Gastroesophageal sphincter (tissue), 4 donors: ENCODE data around the gene E4F1. TPM values are rescaled to one million over a fixed set of nuclear protein-coding genes. Genes with fewer than 3 reads are reported as not detected.

Source experiments
- ATAC-seq: fragments of 150-250 bp; one replicate; pipeline ENCODE4 v1.9.1; 2016; ENCODE audit warnings: mild to moderate bottlenecking, moderate library complexity
- H3K27ac ChIP-seq, 4 donors: fragments of 200-600 bp; sonication (generic) in 3 of 4; 1 replicate in 3 of 4; 2 replicates in 1 of 4; pipeline ENCODE4 v1.5.1; 2016 to 2019
- H3K27me3 ChIP-seq: fragments of 200-600 bp; sonication (generic); one replicate; pipeline ENCODE4 v1.5.1; 2019
- H3K36me3 ChIP-seq, 2 donors: fragments of 200-600 bp; sonication (generic); one replicate each; pipeline ENCODE4 v1.5.1; 2019; ENCODE audit warnings: control low read depth in 1 of 2
- H3K4me1 ChIP-seq, 3 donors: fragments of 200-600 bp; sonication (generic); 1 replicate in 2 of 3; 2 replicates in 1 of 3; pipeline ENCODE4 v1.5.1; 2016 to 2019; ENCODE audit warnings: control low read depth in 2 of 3
- H3K4me3 ChIP-seq, 2 donors: fragments of 200-600 bp; sonication (generic); one replicate each; pipeline ENCODE4 v1.5.1; 2019; ENCODE audit warnings: mild to moderate bottlenecking in 1 of 2, moderate library complexity in 1 of 2
- H3K9me3 ChIP-seq, 3 donors: fragments of 200-600 bp; sonication (generic); one replicate each; pipeline ENCODE4 v1.5.1; 2017 to 2019; ENCODE audit warnings: control low read depth in 2 of 3
- EP300 ChIP-seq: sonication (generic); formaldehyde crosslinking; IDR thresholded peaks from one replicate; pipeline ENCODE4 v1.6.1; 2017; ENCODE audit warnings: antibody characterized with exemption, mild to moderate bottlenecking
- POLR2A ChIP-seq, 2 donors: fragments of 450-650 bp; IDR thresholded peaks; one replicate each; pipeline ENCODE4 v1.6.1; 2017; ENCODE audit warnings: antibody characterized with exemption in 2 of 2, mild to moderate bottlenecking in 2 of 2, moderate library complexity in 1 of 2
- POLR2AphosphoS5 ChIP-seq: sonication (generic); formaldehyde crosslinking; IDR thresholded peaks from one replicate; pipeline ENCODE4 v1.6.1; 2017; ENCODE audit warnings: antibody characterized with exemption
- WGBS, 2 donors: methylation state at CpG; one replicate each; pipeline ENCODE4 v1.1.5; 2018; ENCODE audit warnings: low coverage in 1 of 2; 5-methylcytosine and 5-hydroxymethylcytosine counted together
- total RNA-seq, 4 donors: library from RNA; depleted of rRNA; stranded (reverse); fragments of >200 nt; gene quantifications; one replicate each; pipeline ENCODE4 v1.1.0, GENCODE V29; 2016
- TF ChIP-seq, protein P1 (sequence below), 4 experiments: fragments of 200-600 bp in 2 of 4; fragments of 450-650 bp in 2 of 4; sonication (generic) in 1 of 4; IDR thresholded peaks; one replicate each; pipeline ENCODE4 v1.5.1; 2017 to 2019; ENCODE audit warnings: antibody characterized with exemption in 4 of 4, mild to moderate bottlenecking in 2 of 4, moderate library complexity in 2 of 4

Gene E4F1
- total RNA-seq, 4 donors from 2014 or later = 23.1 to 35.2 (median 28.8) TPM

DNA sequence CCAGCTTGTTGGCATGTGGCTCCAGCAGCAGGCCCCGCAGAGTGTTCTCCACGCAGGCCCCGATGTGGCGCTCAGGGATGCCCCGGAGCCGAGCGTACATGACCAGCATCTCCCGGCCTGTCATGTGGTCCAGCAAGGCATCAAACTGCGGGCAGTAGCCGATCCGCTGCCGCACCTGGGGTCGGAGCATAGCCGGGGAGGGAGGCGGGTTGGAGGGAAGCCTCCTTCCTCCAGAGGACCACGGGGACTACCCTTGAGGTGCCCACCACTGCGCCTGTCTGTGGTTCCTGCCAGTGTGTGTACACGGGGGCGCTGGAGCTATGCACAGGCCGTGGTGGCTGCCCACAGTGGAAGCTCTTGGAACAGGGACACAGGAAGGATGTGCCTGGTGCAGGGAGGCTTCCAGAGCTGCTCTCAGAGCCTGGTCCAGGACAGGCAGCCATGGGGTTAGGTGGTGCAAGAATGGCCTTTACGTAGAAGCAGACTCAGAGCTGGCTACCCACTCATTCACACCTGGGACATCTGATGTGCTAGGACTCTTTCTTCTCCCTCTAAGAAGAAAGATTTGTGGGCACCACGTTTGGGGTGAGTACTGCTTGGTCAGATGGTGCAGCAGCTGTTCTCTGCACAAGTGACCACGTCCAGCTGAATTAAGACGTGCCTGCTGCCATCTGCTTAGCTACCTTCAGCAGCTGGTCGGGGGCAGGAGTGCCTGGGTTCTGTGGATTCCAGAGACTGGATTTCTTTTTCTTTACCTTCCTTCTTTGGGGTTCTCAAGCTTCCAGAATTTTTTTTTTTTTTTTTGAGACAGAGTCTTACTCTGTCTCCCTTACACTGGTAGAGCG is 55.8 kb downstream of the E4F1 start:
- H3K36me3 ChIP-seq = peaks cover 0 to 74% of the 10 kb centered on the region in 2 donors
- no peaks in the 10 kb centered on the region for H3K9me3 ChIP-seq
- no peak overlapping the region for H3K4me3 ChIP-seq
- H3K27me3 ChIP-seq = no peaks in the 10 kb centered on the region
- TF ChIP-seq, protein P1, sequence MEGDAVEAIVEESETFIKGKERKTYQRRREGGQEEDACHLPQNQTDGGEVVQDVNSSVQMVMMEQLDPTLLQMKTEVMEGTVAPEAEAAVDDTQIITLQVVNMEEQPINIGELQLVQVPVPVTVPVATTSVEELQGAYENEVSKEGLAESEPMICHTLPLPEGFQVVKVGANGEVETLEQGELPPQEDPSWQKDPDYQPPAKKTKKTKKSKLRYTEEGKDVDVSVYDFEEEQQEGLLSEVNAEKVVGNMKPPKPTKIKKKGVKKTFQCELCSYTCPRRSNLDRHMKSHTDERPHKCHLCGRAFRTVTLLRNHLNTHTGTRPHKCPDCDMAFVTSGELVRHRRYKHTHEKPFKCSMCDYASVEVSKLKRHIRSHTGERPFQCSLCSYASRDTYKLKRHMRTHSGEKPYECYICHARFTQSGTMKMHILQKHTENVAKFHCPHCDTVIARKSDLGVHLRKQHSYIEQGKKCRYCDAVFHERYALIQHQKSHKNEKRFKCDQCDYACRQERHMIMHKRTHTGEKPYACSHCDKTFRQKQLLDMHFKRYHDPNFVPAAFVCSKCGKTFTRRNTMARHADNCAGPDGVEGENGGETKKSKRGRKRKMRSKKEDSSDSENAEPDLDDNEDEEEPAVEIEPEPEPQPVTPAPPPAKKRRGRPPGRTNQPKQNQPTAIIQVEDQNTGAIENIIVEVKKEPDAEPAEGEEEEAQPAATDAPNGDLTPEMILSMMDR (IDR thresholded peaks at IDR 0.05) = no peak
- no peak for TF ChIP-seq POLR2AphosphoS5
- TF ChIP-seq POLR2A (IDR thresholded peaks at IDR 0.05) = no peak
- TF ChIP-seq EP300 = no peak
- WGBS, 2 donors = 80 to 100% methylated on average over 3 to 5 of the region's 26 CpGs
- no peak for ATAC-seq
- H3K4me1 ChIP-seq = no peaks in the 10 kb centered on the region
- no peak overlapping the region for H3K27ac ChIP-seq

DNA sequence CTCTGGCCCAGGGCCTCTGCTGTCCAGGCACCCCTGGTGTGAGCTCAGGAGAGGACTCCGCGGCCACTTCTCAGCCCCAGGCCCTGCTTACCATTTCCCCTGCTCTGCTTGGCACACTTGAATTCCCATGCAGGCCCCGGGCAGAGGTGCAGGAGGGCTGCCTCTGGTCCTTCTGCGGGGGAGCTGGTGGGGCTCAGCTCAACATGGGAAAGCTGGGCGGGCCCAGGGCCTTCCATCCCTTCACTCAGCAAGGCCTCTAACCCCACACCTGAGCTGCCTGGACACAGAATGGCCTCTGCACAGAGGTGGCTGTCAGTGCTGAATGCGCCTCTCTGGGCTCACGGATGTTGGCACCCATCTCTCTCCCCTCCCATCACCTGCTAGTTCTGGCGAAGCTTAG is 57.1 kb downstream of the E4F1 start:
- Histone ChIP-seq H3K4me3 (no peak overlapping the region), H3K4me1 (no peaks in the 10 kb centered on the region), H3K36me3 (peaks cover 0 to 87% of the 10 kb centered on the region in 2 donors), H3K9me3 (no peaks in the 10 kb centered on the region), H3K27ac (no peak overlapping the region), H3K27me3 (no peaks in the 10 kb centered on the region)
- WGBS, 2 donors = 100% methylated on average over 3 of the region's 8 CpGs; no CpG with 5 or more reads in 1 of the 2 donors
- no peak for ATAC-seq
- no peak for TF ChIP-seq EP300
- TF ChIP-seq POLR2A (IDR thresholded peaks at IDR 0.05) = no peak
- TF ChIP-seq, protein P1 (IDR thresholded peaks at IDR 0.05) = no peak
- no peak for TF ChIP-seq POLR2AphosphoS5

DNA sequence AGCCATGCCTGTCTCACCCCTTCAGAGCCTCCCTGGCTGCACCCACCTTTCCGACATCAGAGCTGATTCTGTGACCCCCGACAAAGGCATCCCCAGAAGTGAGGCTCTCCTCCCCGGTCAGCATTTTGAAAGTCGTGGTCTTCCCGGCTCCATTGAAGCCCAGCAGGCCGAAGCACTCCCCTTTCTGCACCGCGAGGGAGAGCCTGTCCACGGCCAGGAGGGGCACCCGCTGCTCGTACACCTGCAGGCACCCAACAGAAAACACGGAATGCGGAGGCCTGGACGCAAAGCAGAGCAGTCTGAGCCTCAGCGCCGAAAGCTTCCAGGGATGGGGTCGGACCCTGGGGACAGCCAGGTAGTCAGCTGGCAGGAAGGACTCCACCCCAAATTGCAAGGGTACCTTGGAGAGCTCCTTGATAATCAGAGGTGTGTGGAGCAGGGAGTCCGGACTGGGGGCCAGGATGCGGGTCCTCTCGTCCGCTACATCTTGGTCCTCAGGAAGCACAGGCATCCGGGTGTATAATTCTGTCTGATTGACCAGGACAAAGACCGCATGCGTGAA is 57.7 kb downstream of the E4F1 start:
- H3K9me3 ChIP-seq = no peaks in the 10 kb centered on the region
- TF ChIP-seq EP300 (no peak), POLR2AphosphoS5 (no peak), POLR2A (IDR thresholded peaks at IDR 0.05) (no peak)
- TF ChIP-seq, protein P1 (IDR thresholded peaks at IDR 0.05) = no peak
- H3K27ac ChIP-seq = no peak overlapping the region
- peaks cover 0 to 88% of the 10 kb centered on the region in 2 donors for H3K36me3 ChIP-seq
- 60 to 100% methylated on average over 1 of the region's 24 CpGs for WGBS, 2 donors
- ATAC-seq = no peak
- no peaks in the 10 kb centered on the region for H3K4me1 ChIP-seq
- no peak overlapping the region for H3K4me3 ChIP-seq
- H3K27me3 ChIP-seq = no peaks in the 10 kb centered on the region

DNA sequence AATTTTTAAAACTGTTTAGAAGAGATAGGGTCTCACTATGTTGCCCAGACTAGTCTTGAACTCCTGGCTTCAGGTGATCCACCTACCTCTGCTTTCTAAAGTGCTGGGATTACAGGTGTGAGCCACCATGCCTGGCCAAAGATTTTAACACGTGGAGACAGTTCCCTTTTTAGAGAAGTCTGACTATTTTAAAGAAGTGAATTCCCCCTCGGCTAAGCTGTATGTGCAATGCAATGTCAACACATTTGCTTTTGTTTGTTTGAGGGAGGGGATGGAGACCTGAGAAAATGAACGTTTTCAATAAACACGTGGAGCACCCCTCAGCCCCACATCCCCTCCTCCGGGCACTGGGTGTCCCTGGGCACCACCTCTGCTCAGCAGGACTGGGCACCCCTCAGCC is 58.9 kb downstream of the E4F1 start:
- peaks cover 0 to 88% of the 10 kb centered on the region in 2 donors for H3K36me3 ChIP-seq
- 50 to 77% methylated on average over 3 to 4 of the region's 5 CpGs for WGBS, 2 donors

More for the DNA sequence above, 58.9 kb downstream of the E4F1 start:
- no peaks in the 10 kb centered on the region for H3K27me3 ChIP-seq
- no peak overlapping the region for H3K4me3 ChIP-seq
- H3K9me3 ChIP-seq = no peaks in the 10 kb centered on the region
- H3K4me1 ChIP-seq = no peaks in the 10 kb centered on the region
- TF ChIP-seq POLR2AphosphoS5 (no peak), EP300 (no peak), POLR2A (IDR thresholded peaks at IDR 0.05) (no peak)
- TF ChIP-seq, protein P1 (IDR thresholded peaks at IDR 0.05) = no peak
- H3K27ac ChIP-seq = no peak overlapping the region
- ATAC-seq = no peak
